ENCODE data around the gene LMX1A.

Gene LMX1A

DNA sequence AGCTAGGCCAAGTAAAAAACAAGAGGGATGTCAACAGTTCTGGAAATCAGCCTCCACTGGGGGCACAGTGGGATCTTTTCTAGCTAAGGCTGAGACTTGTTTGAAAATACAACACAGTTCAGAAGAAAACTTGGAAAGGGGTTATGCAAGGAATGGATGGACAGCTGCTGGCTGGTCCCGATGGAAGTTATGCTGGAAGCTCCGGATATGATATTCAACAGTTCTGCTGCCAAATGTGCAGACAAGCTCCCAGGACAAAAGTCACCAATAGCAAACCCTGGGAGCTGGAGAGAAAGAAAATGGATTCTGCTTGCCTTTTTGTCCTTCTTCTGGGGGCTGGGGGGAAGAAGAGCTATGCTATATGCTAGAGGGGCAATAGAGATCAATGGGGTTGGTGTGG lies 14.3 kb downstream of the LMX1A start:
- Histone ChIP-seq H2AK5ac (ENCODE audit: low read length) (no peak overlapping the region), H4K12ac (ENCODE audit: low read depth, low read length) (no peak overlapping the region), H3K27me3 (ENCODE audit: insufficient read depth, low read length) (no peaks in the 10 kb centered on the region), H3K4me1 (ENCODE audit: control insufficient read depth in 1 of 2, insufficient read depth in 2 of 2, low read length in 2 of 2) (no peaks in the 10 kb centered on the region), H4K8ac (ENCODE audit: low read depth, low read length) (no peak overlapping the region), H3K79me2 (ENCODE audit: control insufficient read depth, insufficient read depth, low read length, poor library complexity) (no peaks in the 10 kb centered on the region), H2BK5ac (ENCODE audit: low read depth, low read length, poor library complexity) (no peak overlapping the region), H3K79me1 (ENCODE audit: low read length) (no peaks in the 10 kb centered on the region), H3K18ac (ENCODE audit: low read length) (no peak overlapping the region), H3K36me3 (ENCODE audit: control insufficient read depth in 1 of 2, insufficient read depth in 2 of 2, low read length in 2 of 2) (no peaks in the 10 kb centered on the region), H3K9me3 (ENCODE audit: insufficient read depth, low read depth, low read length) (no peaks in the 10 kb centered on the region), H2AFZ (ENCODE audit: insufficient read depth, low read length, poor library complexity) (no peak overlapping the region), H3K4me3 (ENCODE audit: low read depth, low read length) (no peak overlapping the region), H3K9ac (ENCODE audit: low read length) (no peak overlapping the region), H3K14ac (ENCODE audit: low read length) (no peak overlapping the region), H3K23ac (ENCODE audit: low read length) (no peak overlapping the region), H3K4ac (ENCODE audit: low read depth, low read length) (no peak overlapping the region), H2BK12ac (ENCODE audit: low read length) (no peak overlapping the region), H3K4me2 (ENCODE audit: low read length) (no peak overlapping the region), H2BK120ac (ENCODE audit: insufficient read depth, low read length, poor library complexity) (no peak overlapping the region), H4K91ac (ENCODE audit: low read depth, low read length) (no peak overlapping the region), H3K27ac (ENCODE audit: low read depth, low read length) (no peak overlapping the region)
- WGBS (ENCODE audit: extremely low coverage, insufficient coverage, insufficient read length): no CpG with 5 or more reads among the region's 2 CpGs
- no peak for DNase-seq

- no peak overlapping the region for H2BK12ac ChIP-seq (ENCODE audit: low read length)
- no peak overlapping the region for H3K4me2 ChIP-seq (ENCODE audit: low read length)
- H4K91ac ChIP-seq (ENCODE audit: low read depth, low read length): no peak overlapping the region
- H3K9me3 ChIP-seq (ENCODE audit: insufficient read depth, low read depth, low read length): no peaks in the 10 kb centered on the region
- H4K12ac ChIP-seq (ENCODE audit: low read depth, low read length): no peak overlapping the region
- no peak overlapping the region for H2BK5ac ChIP-seq (ENCODE audit: low read depth, low read length, poor library complexity)
- no CpG with 5 or more reads among the region's 5 CpGs for WGBS (ENCODE audit: extremely low coverage, insufficient coverage, insufficient read length)
- H3K4me1 ChIP-seq (ENCODE audit: control insufficient read depth in 1 of 2, insufficient read depth in 2 of 2, low read length in 2 of 2): no peaks in the 10 kb centered on the region
- H2AFZ ChIP-seq (ENCODE audit: insufficient read depth, low read length, poor library complexity): no peak overlapping the region
- H3K79me2 ChIP-seq (ENCODE audit: control insufficient read depth, insufficient read depth, low read length, poor library complexity): no peaks in the 10 kb centered on the region
- H2BK120ac ChIP-seq (ENCODE audit: insufficient read depth, low read length, poor library complexity): no peak overlapping the region
- no peak for DNase-seq
- H2AK5ac ChIP-seq (ENCODE audit: low read length): no peak overlapping the region
- no peak overlapping the region for H3K9ac ChIP-seq (ENCODE audit: low read length)
- H3K79me1 ChIP-seq (ENCODE audit: low read length): no peaks in the 10 kb centered on the region
- no peak overlapping the region for H3K4me3 ChIP-seq (ENCODE audit: low read depth, low read length)
- no peak overlapping the region for H3K27ac ChIP-seq (ENCODE audit: low read depth, low read length)
- H3K36me3 ChIP-seq (ENCODE audit: control insufficient read depth in 1 of 2, insufficient read depth in 2 of 2, low read length in 2 of 2): no peaks in the 10 kb centered on the region
- H4K8ac ChIP-seq (ENCODE audit: low read depth, low read length): no peak overlapping the region
- no peak overlapping the region for H3K4ac ChIP-seq (ENCODE audit: low read depth, low read length)
- no peaks in the 10 kb centered on the region for H3K27me3 ChIP-seq (ENCODE audit: insufficient read depth, low read length)
- no peak overlapping the region for H3K14ac ChIP-seq (ENCODE audit: low read length)
- H3K23ac ChIP-seq (ENCODE audit: low read length): no peak overlapping the region
- H3K18ac ChIP-seq (ENCODE audit: low read length): no peak overlapping the region
Measured at GRCh38 chr1:165339164-165339563, 17.4 kb downstream of the LMX1A start.

GRCh38 chr1:165330483-165330882 lies 26.0 kb downstream of the LMX1A start:
- Histone ChIP-seq H4K8ac (ENCODE audit: low read depth, low read length) (no peak overlapping the region), H2BK120ac (ENCODE audit: insufficient read depth, low read length, poor library complexity) (no peak overlapping the region), H4K91ac (ENCODE audit: low read depth, low read length) (no peak overlapping the region), H3K4me3 (ENCODE audit: low read depth, low read length) (no peak overlapping the region), H2AFZ (ENCODE audit: insufficient read depth, low read length, poor library complexity) (no peak overlapping the region), H3K36me3 (ENCODE audit: control insufficient read depth in 1 of 2, insufficient read depth in 2 of 2, low read length in 2 of 2) (no peaks in the 10 kb centered on the region), H2AK5ac (ENCODE audit: low read length) (no peak overlapping the region), H3K79me2 (ENCODE audit: control insufficient read depth, insufficient read depth, low read length, poor library complexity) (no peaks in the 10 kb centered on the region), H3K4ac (ENCODE audit: low read depth, low read length) (no peak overlapping the region), H3K4me2 (ENCODE audit: low read length) (no peak overlapping the region), H3K18ac (ENCODE audit: low read length) (no peak overlapping the region), H2BK12ac (ENCODE audit: low read length) (no peak overlapping the region), H3K9ac (ENCODE audit: low read length) (no peak overlapping the region), H3K4me1 (ENCODE audit: control insufficient read depth in 1 of 2, insufficient read depth in 2 of 2, low read length in 2 of 2) (no peaks in the 10 kb centered on the region), H4K12ac (ENCODE audit: low read depth, low read length) (no peak overlapping the region), H3K9me3 (ENCODE audit: insufficient read depth, low read depth, low read length) (no peaks in the 10 kb centered on the region), H3K27me3 (ENCODE audit: insufficient read depth, low read length) (no peaks in the 10 kb centered on the region), H3K14ac (ENCODE audit: low read length) (no peak overlapping the region), H3K27ac (ENCODE audit: low read depth, low read length) (no peak overlapping the region), H3K79me1 (ENCODE audit: low read length) (no peaks in the 10 kb centered on the region), H2BK5ac (ENCODE audit: low read depth, low read length, poor library complexity) (no peak overlapping the region), H3K23ac (ENCODE audit: low read length) (no peak overlapping the region)
- DNase-seq: peak in 1 of 2 donors; percentile 60
- no CpG with 5 or more reads among the region's 3 CpGs for WGBS (ENCODE audit: extremely low coverage, insufficient coverage, insufficient read length)

DNA sequence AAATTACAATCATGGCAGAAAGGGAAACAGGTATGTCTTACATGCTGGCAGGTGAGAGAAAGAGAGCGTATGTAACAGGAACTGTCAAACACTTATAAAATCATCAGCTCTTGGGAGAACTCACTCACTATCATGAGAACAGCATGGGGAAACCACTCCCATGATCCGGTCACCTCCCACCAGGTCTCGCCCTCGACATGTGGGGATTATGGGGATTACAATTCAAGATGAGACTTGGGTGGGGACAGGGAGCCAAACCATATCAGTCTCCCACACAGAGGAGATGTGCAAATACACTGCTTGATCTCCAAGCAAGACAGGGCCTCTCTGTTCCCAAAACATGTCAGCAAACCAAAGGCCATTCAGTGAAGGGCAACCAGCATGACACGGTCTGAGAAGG lies 27.4 kb downstream of the LMX1A start:
- no peak overlapping the region for H3K27ac ChIP-seq (ENCODE audit: low read depth, low read length)
- no peak overlapping the region for H4K8ac ChIP-seq (ENCODE audit: low read depth, low read length)
- WGBS (ENCODE audit: extremely low coverage, insufficient coverage, insufficient read length): no CpG with 5 or more reads among the region's 5 CpGs
- H3K79me2 ChIP-seq (ENCODE audit: control insufficient read depth, insufficient read depth, low read length, poor library complexity): no peaks in the 10 kb centered on the region
- no peak overlapping the region for H4K91ac ChIP-seq (ENCODE audit: low read depth, low read length)
- no peak overlapping the region for H3K23ac ChIP-seq (ENCODE audit: low read length)
- H3K9me3 ChIP-seq (ENCODE audit: insufficient read depth, low read depth, low read length): no peaks in the 10 kb centered on the region
- H2AK5ac ChIP-seq (ENCODE audit: low read length): no peak overlapping the region
- no peak overlapping the region for H3K4ac ChIP-seq (ENCODE audit: low read depth, low read length)
- H2BK5ac ChIP-seq (ENCODE audit: low read depth, low read length, poor library complexity): no peak overlapping the region
- no peak for DNase-seq
- H3K79me1 ChIP-seq (ENCODE audit: low read length): no peaks in the 10 kb centered on the region
- no peaks in the 10 kb centered on the region for H3K27me3 ChIP-seq (ENCODE audit: insufficient read depth, low read length)
- H4K12ac ChIP-seq (ENCODE audit: low read depth, low read length): no peak overlapping the region
- H3K4me1 ChIP-seq (ENCODE audit: control insufficient read depth in 1 of 2, insufficient read depth in 2 of 2, low read length in 2 of 2): no peaks in the 10 kb centered on the region
- H2AFZ ChIP-seq (ENCODE audit: insufficient read depth, low read length, poor library complexity): no peak overlapping the region
- no peak overlapping the region for H2BK12ac ChIP-seq (ENCODE audit: low read length)
- H3K9ac ChIP-seq (ENCODE audit: low read length): no peak overlapping the region
- no peak overlapping the region for H3K14ac ChIP-seq (ENCODE audit: low read length)
- no peaks in the 10 kb centered on the region for H3K36me3 ChIP-seq (ENCODE audit: control insufficient read depth in 1 of 2, insufficient read depth in 2 of 2, low read length in 2 of 2)
- no peak overlapping the region for H3K4me2 ChIP-seq (ENCODE audit: low read length)
- no peak overlapping the region for H3K18ac ChIP-seq (ENCODE audit: low read length)
- no peak overlapping the region for H2BK120ac ChIP-seq (ENCODE audit: insufficient read depth, low read length, poor library complexity)
- no peak overlapping the region for H3K4me3 ChIP-seq (ENCODE audit: low read depth, low read length)

Measured in trophoblast cell (in vitro differentiated cells and primary cell).